H1 (cell line): ENCODE measurements around the gene SMAP2. TPM values are rescaled to one million over a fixed set of nuclear protein-coding genes. Genes with fewer than 3 reads are reported as not detected.

ENCODE experiments used
- CTCF ChIA-PET: fragments of 300-600 bp; sonication (Branson Sonifier 250); formaldehyde crosslinking; loops from one replicate; lab custom pipeline; 2021; ENCODE audit not compliant: partially characterized antibody; lab: Charles Lee
- POLR2A ChIA-PET: fragments of 300-600 bp; sonication (Branson Sonifier 250); formaldehyde crosslinking; loops from one replicate; lab custom pipeline; 2021; ENCODE audit warnings: inconsistent platforms; ENCODE audit not compliant: partially characterized antibody; lab: Charles Lee
- DNase-seq, 2 experiments: peaks; one replicate each; pipeline versions ENCODE4 v3.0.0 to v3.0.0-alpha.2; 2010 to 2022; ENCODE audit warnings: low spot score in 2 of 2, low read depth in 1 of 2, mixed read lengths in 1 of 2
- FAIRE-seq: peaks from 2 replicates; lab custom pipeline; 2011; peaks lifted over from hg19 to GRCh38; lab: Jason Lieb, UNC
- H2AFZ ChIP-seq: 2 replicates; pipeline ENCODE4 v1.8.1; 2012; ENCODE audit warnings: low read length, inconsistent platforms
- H2AK5ac ChIP-seq: 2 replicates; pipeline ENCODE4 v1.6.1; 2013; ENCODE audit warnings: low read depth, low read length
- H2BK120ac ChIP-seq: replicated peaks from 2 replicates; pipeline ENCODE3; 2013; ENCODE audit warnings: low read depth, low read length, inconsistent platforms
- H2BK12ac ChIP-seq: 2 replicates; pipeline ENCODE4 v1.6.1; 2013; ENCODE audit warnings: low read depth, low read length
- H2BK15ac ChIP-seq: 2 replicates; pipeline ENCODE4 v1.6.1; 2013; ENCODE audit warnings: low read length
- H2BK20ac ChIP-seq: 2 replicates; pipeline ENCODE4 v1.6.1; 2013; ENCODE audit warnings: low read length
- H2BK5ac ChIP-seq: 2 replicates; pipeline ENCODE4 v1.6.1; 2013; ENCODE audit warnings: low read depth, low read length
- H3K14ac ChIP-seq: 2 replicates; pipeline ENCODE4 v1.6.1; 2013; ENCODE audit warnings: inconsistent platforms; ENCODE audit not compliant: insufficient read length
- H3K18ac ChIP-seq: 2 replicates; pipeline ENCODE4 v1.6.1; 2013; ENCODE audit warnings: low read length; ENCODE audit errors: extremely low read depth
- H3K23ac ChIP-seq: 2 replicates; pipeline ENCODE4 v1.6.1; 2013; ENCODE audit warnings: inconsistent platforms; ENCODE audit not compliant: insufficient read length
- H3K23me2 ChIP-seq: 2 replicates; pipeline ENCODE4 v1.6.1; 2013; ENCODE audit warnings: low read depth, low read length
- H3K27ac ChIP-seq: 2 replicates; pipeline ENCODE4 v1.6.1; 2011; ENCODE audit warnings: low read depth, low read length, inconsistent platforms
- H3K27me3 ChIP-seq, 4 experiments: replicated peaks in 1 of 4; 1 replicate in 1 of 4; 2 replicates in 3 of 4; pipeline versions ENCODE4 v1.6.1 to v1.8.1; 2011 to 2013; ENCODE audit warnings: low read length in 3 of 4, mild to moderate bottlenecking in 3 of 4, inconsistent platforms in 2 of 4, mixed read lengths in 2 of 4, moderate library complexity in 1 of 4; ENCODE audit not compliant: control insufficient read depth in 3 of 4, insufficient read depth in 3 of 4; ENCODE audit errors: extremely low read depth in 1 of 4
- H3K36me3 ChIP-seq, 4 experiments: 2 replicates each; pipeline versions ENCODE4 v1.6.1 to v1.8.1; 2011 to 2013; ENCODE audit warnings: mild to moderate bottlenecking in 4 of 4, low read length in 3 of 4, moderate library complexity in 2 of 4, control low read depth in 1 of 4, inconsistent platforms in 1 of 4; ENCODE audit not compliant: insufficient read depth in 4 of 4, control insufficient read depth in 2 of 4
- H3K4ac ChIP-seq: replicated peaks from 2 replicates; pipeline ENCODE3; 2013; ENCODE audit warnings: low read length, low read depth, mixed read lengths, inconsistent platforms; ENCODE audit not compliant: insufficient read length
- H3K4me1 ChIP-seq, 4 experiments: replicated peaks in 1 of 4; 1 replicate in 1 of 4; 2 replicates in 3 of 4; pipeline versions ENCODE4 v1.6.1 to v1.8.1; 2011 to 2013; ENCODE audit warnings: low read length in 3 of 4, inconsistent platforms in 2 of 4, mixed read lengths in 1 of 4; ENCODE audit not compliant: insufficient read depth in 4 of 4, control insufficient read depth in 3 of 4
- H3K4me2 ChIP-seq, 2 experiments: 2 replicates each; pipeline versions ENCODE4 v1.6.1 to v1.8.1; 2011 to 2013; ENCODE audit warnings: low read depth in 2 of 2, low read length in 2 of 2, control low read depth in 1 of 2, inconsistent platforms in 1 of 2, mild to moderate bottlenecking in 1 of 2; ENCODE audit not compliant: insufficient read depth in 1 of 2
- H3K4me3 ChIP-seq, 4 experiments: fragments of 200-600, 300-600 bp in 1 of 4; sonication (generic), shearing (Covaris generic), sonication (Bioruptor Twin) in 1 of 4; 2 replicates each; pipeline versions ENCODE4 v1.5.1 to v1.8.1; 2011 to 2016; ENCODE audit warnings: low read length in 4 of 4, low read depth in 3 of 4, control low read depth in 2 of 4, inconsistent platforms in 2 of 4, mild to moderate bottlenecking in 2 of 4, mixed read lengths in 1 of 4, moderate library complexity in 1 of 4; ENCODE audit not compliant: insufficient read depth in 2 of 4; ENCODE audit errors: extremely low read depth in 1 of 4
- H3K56ac ChIP-seq: replicated peaks from 2 replicates; pipeline ENCODE3; 2013; ENCODE audit warnings: low read depth, mild to moderate bottlenecking, mixed read lengths, low read length, inconsistent platforms; ENCODE audit not compliant: insufficient read length
- H3K79me1 ChIP-seq: 2 replicates; pipeline ENCODE4 v1.6.1; 2013; ENCODE audit warnings: low read depth, low read length, control low read depth
- H3K79me2 ChIP-seq, 2 experiments: 2 replicates each; pipeline versions ENCODE4 v1.6.1 to v1.8.1; 2012 to 2013; ENCODE audit warnings: low read length in 2 of 2, mild to moderate bottlenecking in 2 of 2, inconsistent platforms in 1 of 2; ENCODE audit not compliant: insufficient read depth in 2 of 2, control insufficient read depth in 1 of 2
- H3K9ac ChIP-seq, 4 experiments: replicated peaks in 1 of 4; 1 replicate in 1 of 4; 2 replicates in 3 of 4; pipeline versions ENCODE4 v1.6.1 to v1.8.1; 2011 to 2013; ENCODE audit warnings: low read depth in 3 of 4, low read length in 3 of 4, control low read depth in 2 of 4, mild to moderate bottlenecking in 2 of 4, moderate library complexity in 2 of 4, inconsistent platforms in 1 of 4; ENCODE audit errors: extremely low read depth in 1 of 4
- H3K9me3 ChIP-seq, 2 experiments: 2 replicates each; pipeline versions ENCODE4 v1.6.1 to v1.8.1; 2012 to 2013; ENCODE audit warnings: mild to moderate bottlenecking in 2 of 2, moderate library complexity in 2 of 2, control low read depth in 1 of 2, inconsistent platforms in 1 of 2, low read depth in 1 of 2, low read length in 1 of 2, mixed read lengths in 1 of 2; ENCODE audit not compliant: insufficient read depth in 2 of 2
- H4K20me1 ChIP-seq, 2 experiments: replicated peaks in 1 of 2; 2 replicates each; pipeline versions ENCODE3 to v1.8.1; 2011 to 2013; ENCODE audit warnings: inconsistent platforms in 2 of 2, low read length in 2 of 2, mild to moderate bottlenecking in 1 of 2; ENCODE audit not compliant: insufficient read depth in 2 of 2, control insufficient read depth in 1 of 2
- H4K5ac ChIP-seq: 2 replicates; pipeline ENCODE4 v1.6.1; 2013; ENCODE audit warnings: low read length, low read depth, mixed read lengths, inconsistent platforms; ENCODE audit not compliant: insufficient read length
- H4K8ac ChIP-seq: 2 replicates; pipeline ENCODE4 v1.8.0; 2013; ENCODE audit warnings: mild to moderate bottlenecking, moderate library complexity, low read length, inconsistent platforms; ENCODE audit not compliant: insufficient read depth; ENCODE audit errors: extremely low read depth
- H4K91ac ChIP-seq: replicated peaks from 2 replicates; pipeline ENCODE3; 2013; ENCODE audit warnings: low read length, mixed read lengths, inconsistent platforms; ENCODE audit not compliant: insufficient read length
- CBX8 ChIP-seq: fragments of 300-800, 300-1000 bp; sonication (generic); IDR thresholded peaks from 2 replicates; pipeline ENCODE4 v1.7.1; 2016; ENCODE audit warnings: low read depth, low read length, borderline replicate concordance
- EGR1 ChIP-seq: IDR thresholded peaks from 2 replicates; pipeline ENCODE4 v1.6.1; 2011; ENCODE audit warnings: low read depth, low read length, borderline replicate concordance
- FOSL1 ChIP-seq: IDR thresholded peaks from 2 replicates; pipeline ENCODE4 v1.6.1; 2011; ENCODE audit warnings: mild to moderate bottlenecking, low read depth, low read length, moderate library complexity; ENCODE audit not compliant: insufficient read depth
- JUND ChIP-seq: IDR thresholded peaks from 2 replicates; pipeline ENCODE4 v1.6.1; 2011; ENCODE audit warnings: mild to moderate bottlenecking, improper control_type of control experiment, low read length
- KDM1A ChIP-seq: fragments of 200-600, 300-600 bp; sonication (generic); IDR thresholded peaks from 2 replicates; pipeline ENCODE4 v1.7.1; 2016; ENCODE audit warnings: mild to moderate bottlenecking, low read length, borderline replicate concordance
- POLR2AphosphoS5 ChIP-seq: IDR thresholded peaks from 2 replicates; pipeline ENCODE4 v1.6.1; 2011; ENCODE audit warnings: low read depth, low read length
- RAD21 ChIP-seq, 2 experiments: IDR thresholded peaks in 1 of 2; conservative IDR thresholded peaks in 1 of 2; 2 replicates each; pipeline ENCODE4 v1.6.1; 2011; ENCODE audit warnings: low read depth in 2 of 2, low read length in 2 of 2, improper control_type of control experiment in 1 of 2, inconsistent platforms in 1 of 2, mild to moderate bottlenecking in 1 of 2, moderate library complexity in 1 of 2
- SP1 ChIP-seq: IDR thresholded peaks from 2 replicates; pipeline ENCODE4 v1.6.1; 2011; ENCODE audit warnings: low read depth, low read length
- USF2 ChIP-seq: IDR thresholded peaks from 2 replicates; pipeline ENCODE4 v1.6.1; 2011; ENCODE audit warnings: low read length, improper control_type of control experiment
- WGBS, 2 experiments: shearing (Covaris generic) in 1 of 2; methylation state at CpG; one replicate each; pipeline versions ENCODE4 v1.1.6 to v1.1.7; 2013 to 2015; ENCODE audit warnings: low lambda C conversion rate in 2 of 2, mixed read lengths in 2 of 2, inconsistent platforms in 1 of 2, low coverage in 1 of 2, missing lambda C conversion rate in 1 of 2; ENCODE audit not compliant: insufficient replicate concordance in 2 of 2, insufficient coverage in 1 of 2, insufficient read length in 1 of 2; ENCODE audit errors: extremely low coverage in 1 of 2, missing lambda C conversion rate in 1 of 2; 5-methylcytosine and 5-hydroxymethylcytosine counted together
- polyA plus RNA-seq, 7 experiments: library from polyadenylated mRNA; depleted of rRNA in 3 of 7; stranded (reverse) in 5 of 7; unstranded in 2 of 7; fragments of >200 nt in 5 of 7; fragments of 200-250 nt in 2 of 7; gene quantifications; 1 replicate in 5 of 7; 2 replicates in 1 of 7; 4 replicates in 1 of 7; pipeline versions ENCODE4 v1.2.1 to v1.2.3, GENCODE V29; 2011 to 2013; ENCODE audit warnings: missing spikeins in 2 of 7, mixed read lengths in 2 of 7
- total RNA-seq: library from RNA; stranded (reverse); fragmentation: NEBNext Ultra II Directional; extraction: Animal tissue kit (Norgen Biotek cat#: 25700); gene quantifications from 2 replicates; pipeline ENCODE4 v1.2.1, GENCODE V29; 2021

Gene SMAP2
- total and polyA plus RNA-seq, 2 of the 8 experiments (the other 6 are each of a cell fraction or from before 2014, with no cell fraction given): 4.3 to 5.5 TPM

DNA sequence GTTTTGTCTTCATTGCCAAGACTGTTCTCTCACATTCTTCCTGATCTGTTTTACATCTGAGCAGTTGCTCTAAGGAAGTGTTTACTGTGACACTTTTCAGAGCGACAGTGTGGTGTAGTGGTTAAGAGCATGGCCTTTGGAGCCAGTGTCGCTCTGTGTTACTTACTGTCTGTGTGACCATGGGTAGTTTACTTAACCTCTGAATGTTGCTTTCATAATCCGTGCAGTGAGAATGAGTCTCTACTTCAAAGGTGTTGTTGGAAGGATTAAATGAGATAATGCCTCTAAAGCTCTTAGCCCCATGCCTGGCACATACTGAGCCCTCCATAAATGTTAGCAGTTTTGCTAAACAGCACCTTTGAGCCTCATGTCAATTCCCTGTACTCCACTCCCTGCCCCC lies 40.8 kb downstream of the SMAP2 start:
- no peaks in the 10 kb centered on the region for H3K27me3 ChIP-seq
- WGBS, 2 experiments: 87% methylated on average over 3 of the region's 3 CpGs; no CpG with 5 or more reads in 1 of the 2 experiments

More for the DNA sequence above, 40.8 kb downstream of the SMAP2 start:
- Histone ChIP-seq H3K4me2 (no peak overlapping the region), H3K79me2 (no peaks in the 10 kb centered on the region), H3K4me3 (no peak overlapping the region), H3K18ac (no peak overlapping the region), H3K27ac (no peak overlapping the region), H2AFZ (no peak overlapping the region), H4K91ac (no peak overlapping the region)
- TF ChIP-seq RAD21 (IDR thresholded peaks at IDR 0.05 in 1 of 2, conservative IDR thresholded peaks at IDR 0.05 in 1 of 2; ENCODE audit: low read depth in 2 of 2, low read length in 2 of 2) (no peak), JUND (no peak), USF2 (no peak), EGR1 (no peak), POLR2AphosphoS5 (no peak), CBX8 (no peak), FOSL1 (no peak), SP1 (no peak), KDM1A (no peak)
- TF ChIP-seq, all 59 proteins: peak for 0
- ChIA-PET CTCF (interaction anchor here (1.1 to 2.1 kb wide), 3 partner anchors 10 to 261 kb away, joined by 4 to 5 read pairs (median 5); no protein-coding TSS in a partner anchor), POLR2A (no interaction called here)
- Histone ChIP-seq H3K9ac (no peak overlapping the region), H3K23me2 (no peaks in the 10 kb centered on the region), H2BK5ac (no peak overlapping the region), H3K9me3 (no peaks in the 10 kb centered on the region), H4K8ac (no peak overlapping the region), H3K4ac (no peak overlapping the region), H2BK20ac (no peak overlapping the region), H3K36me3 (peaks cover 0 to 3% (median 0%) of the 10 kb centered on the region in 4 experiments; a peak in 1 of 8 replicates), H2BK12ac (no peak overlapping the region), H3K4me1 (peaks cover 0 to 4% (median under 1%) of the 10 kb centered on the region in 4 experiments; a peak in 2 of 7 replicates), H2BK120ac (no peak overlapping the region), H4K5ac (no peak overlapping the region), H3K14ac (no peak overlapping the region), H4K20me1 (no peaks in the 10 kb centered on the region), H2BK15ac (no peak overlapping the region), H3K79me1 (no peaks in the 10 kb centered on the region), H2AK5ac (no peak overlapping the region), H3K56ac (no peak overlapping the region), H3K23ac (no peak overlapping the region)
- FAIRE-seq: no peak
- DNase-seq: no peak
